ENCODE data around the gene TEX2. TPM values are rescaled to one million over a fixed set of nuclear protein-coding genes. Genes with fewer than 3 reads are reported as not detected.

TEX2 gene
- total and polyA plus RNA-seq, 8 donors: 20.1 to 38.2 (median 24.5) TPM

DNA sequence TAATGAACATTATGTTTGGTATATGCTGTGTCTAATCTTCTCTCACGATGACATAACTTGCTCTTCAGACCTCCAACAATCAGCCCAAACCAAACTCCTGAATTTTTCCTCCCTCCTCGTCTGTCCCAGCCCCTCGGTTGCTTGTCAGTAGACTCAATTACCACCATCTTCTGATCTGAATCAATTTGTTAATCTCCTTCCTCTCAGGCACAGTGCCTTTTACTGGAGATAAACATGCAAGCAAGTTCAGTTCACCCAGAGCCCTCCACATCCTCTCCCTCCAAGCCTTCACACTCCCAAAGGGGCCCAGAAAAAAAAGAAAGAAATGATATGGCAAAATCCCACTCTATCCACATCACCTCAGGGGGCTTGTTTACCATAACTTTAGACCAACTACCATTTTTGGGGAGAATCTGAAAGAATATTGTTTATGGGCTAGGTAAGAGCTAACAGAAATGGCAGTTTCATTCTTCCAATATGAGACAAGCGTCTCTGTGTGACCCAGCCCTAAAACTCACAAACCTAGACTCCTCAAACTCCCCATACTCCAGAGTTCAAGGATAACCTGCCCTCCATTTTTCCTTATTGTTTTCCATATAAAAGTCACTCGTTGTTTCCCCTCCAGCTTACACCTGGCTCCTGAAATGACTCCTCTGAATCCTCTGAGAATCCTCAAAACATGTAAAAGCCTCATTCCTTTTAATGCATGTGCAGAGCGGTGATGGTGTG is 1.5 kb downstream of the TEX2 start:
- intact Hi-C loops (cut with DNase I): loop anchor here in 1 of 2 donors (10.0 kb wide), 1 partner anchor 107 kb away; no protein-coding TSS in a partner anchor
- Histone ChIP-seq H3K27me3 (no peaks in the 10 kb centered on the region), H3K4me3 (peak overlapping the region; percentile 91 to 93), H3K9me3 (no peaks in the 10 kb centered on the region), H3K27ac (peak overlapping the region; percentile 74 to 90), H3K36me3 (no peaks in the 10 kb centered on the region), H3K4me1 (peaks cover 3 to 39% of the 10 kb centered on the region in 2 donors)
- TF ChIP-seq, protein P1, sequence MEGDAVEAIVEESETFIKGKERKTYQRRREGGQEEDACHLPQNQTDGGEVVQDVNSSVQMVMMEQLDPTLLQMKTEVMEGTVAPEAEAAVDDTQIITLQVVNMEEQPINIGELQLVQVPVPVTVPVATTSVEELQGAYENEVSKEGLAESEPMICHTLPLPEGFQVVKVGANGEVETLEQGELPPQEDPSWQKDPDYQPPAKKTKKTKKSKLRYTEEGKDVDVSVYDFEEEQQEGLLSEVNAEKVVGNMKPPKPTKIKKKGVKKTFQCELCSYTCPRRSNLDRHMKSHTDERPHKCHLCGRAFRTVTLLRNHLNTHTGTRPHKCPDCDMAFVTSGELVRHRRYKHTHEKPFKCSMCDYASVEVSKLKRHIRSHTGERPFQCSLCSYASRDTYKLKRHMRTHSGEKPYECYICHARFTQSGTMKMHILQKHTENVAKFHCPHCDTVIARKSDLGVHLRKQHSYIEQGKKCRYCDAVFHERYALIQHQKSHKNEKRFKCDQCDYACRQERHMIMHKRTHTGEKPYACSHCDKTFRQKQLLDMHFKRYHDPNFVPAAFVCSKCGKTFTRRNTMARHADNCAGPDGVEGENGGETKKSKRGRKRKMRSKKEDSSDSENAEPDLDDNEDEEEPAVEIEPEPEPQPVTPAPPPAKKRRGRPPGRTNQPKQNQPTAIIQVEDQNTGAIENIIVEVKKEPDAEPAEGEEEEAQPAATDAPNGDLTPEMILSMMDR (IDR thresholded peaks at IDR 0.05): no peak
- ATAC-seq: no peak
- no peak for DNase-seq

DNA sequence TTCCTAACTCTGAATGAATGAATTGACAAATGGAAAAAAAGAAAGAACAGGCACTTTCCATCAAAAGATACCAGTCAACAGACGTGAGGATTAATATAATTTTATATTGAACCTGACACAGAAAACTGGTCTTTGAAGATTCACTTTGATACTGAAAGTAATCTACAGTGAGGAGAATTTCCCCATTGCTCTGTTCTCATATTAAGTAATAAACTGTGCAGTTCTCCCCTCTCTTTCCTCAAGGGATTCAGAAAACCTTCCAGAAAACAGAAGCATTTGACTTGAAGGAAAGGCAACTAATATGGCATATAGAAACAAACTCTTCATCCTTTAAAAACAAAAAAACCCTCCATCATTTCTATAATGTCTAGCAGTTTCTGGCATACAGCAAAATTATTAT is 2.2 kb downstream of the TEX2 start:
- Histone ChIP-seq H3K36me3 (no peaks in the 10 kb centered on the region), H3K27me3 (no peaks in the 10 kb centered on the region), H3K27ac (no peak overlapping the region), H3K4me1 (peaks cover 3 to 39% of the 10 kb centered on the region in 2 donors), H3K9me3 (no peaks in the 10 kb centered on the region), H3K4me3 (peak overlapping the region in 1 of 2 donors; percentile 93)
- intact Hi-C loops (cut with DNase I): loop anchor here in 1 of 2 donors (10.0 kb wide), 1 partner anchor 106 kb away; no protein-coding TSS in a partner anchor
- TF ChIP-seq, protein P1 (IDR thresholded peaks at IDR 0.05): no peak
- DNase-seq (no peak), ATAC-seq (no peak)

DNA sequence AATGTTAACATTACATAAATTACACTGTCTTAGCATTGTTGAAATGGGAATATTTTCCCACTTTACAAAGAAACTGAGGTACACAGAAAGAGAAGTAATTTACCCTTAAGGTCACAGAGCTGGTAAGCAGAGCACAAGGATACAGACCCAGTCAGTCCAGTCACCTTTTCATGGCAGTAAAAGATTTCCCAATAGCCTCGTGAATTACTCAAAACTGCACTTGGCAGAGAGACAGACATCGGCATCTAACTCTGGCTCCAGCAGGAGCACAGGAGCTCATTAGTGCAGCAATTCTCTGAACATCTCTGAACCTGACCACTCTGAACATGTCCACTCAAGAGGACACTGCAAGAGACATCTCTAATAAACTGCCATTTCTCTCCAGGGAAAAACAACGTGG is 3.1 kb downstream of the TEX2 start:
- ATAC-seq: no peak
- TF ChIP-seq, protein P1 (IDR thresholded peaks at IDR 0.05): no peak
- intact Hi-C loops (cut with DNase I): loop anchor here in 1 of 2 donors (10.0 kb wide), 1 partner anchor 105 kb away; no protein-coding TSS in a partner anchor
- Histone ChIP-seq H3K4me1 (peaks cover 3 to 39% of the 10 kb centered on the region in 2 donors), H3K4me3 (no peak overlapping the region), H3K9me3 (no peaks in the 10 kb centered on the region), H3K27ac (no peak overlapping the region), H3K36me3 (no peaks in the 10 kb centered on the region), H3K27me3 (no peaks in the 10 kb centered on the region)
- no peak for DNase-seq

DNA sequence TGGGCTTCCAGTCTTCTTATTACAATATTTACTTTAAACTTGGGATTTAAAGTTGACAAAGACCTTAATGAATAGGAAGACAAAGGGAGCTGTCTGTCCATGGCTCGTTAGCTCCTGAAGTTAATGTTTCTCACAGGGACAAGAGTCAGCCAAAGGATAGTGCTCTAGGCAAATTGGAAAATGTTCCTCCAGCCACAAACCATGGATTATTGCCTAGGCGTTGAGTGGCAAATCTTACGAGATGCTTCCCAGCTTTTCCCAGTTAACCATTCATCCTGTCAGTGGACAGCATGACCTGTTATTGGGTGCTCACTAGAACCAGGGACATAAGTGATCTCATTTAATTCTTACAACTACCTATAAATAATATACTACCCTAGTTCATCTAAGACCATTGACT is 3.6 kb downstream of the TEX2 start:
- H3K9me3 ChIP-seq: no peaks in the 10 kb centered on the region
- no peaks in the 10 kb centered on the region for H3K36me3 ChIP-seq
- H3K27me3 ChIP-seq: no peaks in the 10 kb centered on the region
- ATAC-seq (no peak), DNase-seq (no peak)
- no peak overlapping the region for H3K4me3 ChIP-seq
- intact Hi-C loops (cut with DNase I): no loop called here
- peaks cover 3 to 39% of the 10 kb centered on the region in 2 donors for H3K4me1 ChIP-seq
- TF ChIP-seq, protein P1 (IDR thresholded peaks at IDR 0.05): no peak
- H3K27ac ChIP-seq: no peak overlapping the region

DNA sequence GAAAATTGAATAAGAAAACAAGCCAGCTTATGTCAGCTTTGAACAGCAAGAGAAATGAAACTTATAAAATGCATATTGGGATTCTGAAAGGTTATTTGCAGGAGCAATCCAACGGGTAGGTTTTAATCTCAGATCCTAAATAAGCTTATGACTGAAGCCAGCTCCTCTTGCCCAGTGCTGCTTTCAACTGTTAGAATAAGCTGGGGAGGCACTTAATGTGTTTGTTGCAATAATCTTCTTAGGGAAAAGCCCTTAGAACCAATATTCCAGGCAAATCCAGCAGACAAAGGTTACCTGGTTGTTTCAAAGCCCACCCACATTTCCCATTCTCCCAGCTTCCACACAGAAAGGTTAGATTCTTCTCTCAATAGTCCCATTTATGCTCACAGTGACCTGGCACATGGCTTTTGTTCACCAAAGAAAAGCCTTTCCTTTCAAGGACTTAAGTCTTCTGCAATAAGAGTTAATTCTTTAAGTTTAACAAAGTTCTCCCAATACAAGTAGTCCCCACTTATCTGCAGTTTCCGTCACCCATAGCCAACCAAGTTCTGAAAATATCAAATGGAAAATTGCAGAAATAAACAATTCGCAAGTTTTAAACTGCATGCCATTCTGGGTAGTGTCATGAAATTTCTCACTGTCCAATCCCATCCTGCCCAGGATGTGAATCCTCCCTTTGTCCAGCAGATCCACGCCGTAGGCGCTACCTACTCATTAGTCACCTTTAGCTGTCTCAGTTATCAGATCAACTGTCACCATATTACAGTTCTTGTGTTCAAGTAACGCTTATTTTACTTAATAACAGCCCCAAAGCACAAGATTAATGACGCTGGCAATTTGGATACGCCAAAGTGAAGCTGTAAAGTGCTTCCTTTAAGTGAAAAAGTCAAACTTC is 5.9 kb downstream of the TEX2 start:
- no peaks in the 10 kb centered on the region for H3K27me3 ChIP-seq
- H3K36me3 ChIP-seq: no peaks in the 10 kb centered on the region
- TF ChIP-seq, protein P1 (IDR thresholded peaks at IDR 0.05): no peak
- H3K27ac ChIP-seq: no peak overlapping the region
- H3K4me1 ChIP-seq: peaks cover 3 to 31% of the 10 kb centered on the region in 2 donors
- H3K4me3 ChIP-seq: no peak overlapping the region
- no peaks in the 10 kb centered on the region for H3K9me3 ChIP-seq
- ATAC-seq: no peak
- intact Hi-C loops (cut with DNase I): no loop called here
- no peak for DNase-seq

All from left lung (tissue), 10 donors.